Measurements from ENCODE around the gene MID2. TPM values are rescaled to one million over a fixed set of nuclear protein-coding genes. Genes with fewer than 3 reads are reported as not detected.
A peak's percentile ranks its signal among the peaks of the same experiment; 100 is the strongest.
"Not testable (repeated sequence)": the region's sequence is repeated elsewhere in the genome, so short reads cannot be mapped to it uniquely, and the experiment has no call there.

The MID2 gene
- total and polyA plus RNA-seq, 2 experiments from 2014 or later, result 5.4 to 16.1 TPM

DNA sequence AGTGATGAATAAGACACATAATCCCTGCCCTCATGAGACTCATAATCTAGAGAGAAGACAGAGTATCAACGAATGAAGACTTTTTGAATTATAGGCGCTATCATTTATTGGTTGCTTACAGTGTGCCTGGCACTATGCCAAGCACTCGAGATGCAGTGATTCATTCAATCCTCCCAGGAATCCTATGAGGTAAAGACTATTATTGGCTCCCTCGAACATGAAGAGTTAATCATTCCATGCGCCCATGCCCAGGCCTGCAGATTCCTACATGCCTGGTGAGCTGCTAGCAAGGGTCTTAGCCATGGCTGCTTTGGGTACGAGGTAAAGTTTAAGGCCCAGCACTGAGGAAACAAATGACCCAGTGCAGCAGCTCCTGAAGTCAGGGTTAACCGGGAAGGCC, 109.5 kb downstream of the MID2 start:
- no peaks in the 10 kb centered on the region for H3K4me1 ChIP-seq (ENCODE audit: insufficient read depth)
- H4K20me1 ChIP-seq (ENCODE audit: insufficient read depth), result no peaks in the 10 kb centered on the region
- H3K27me3 ChIP-seq (replicated peaks; ENCODE audit: insufficient read depth), result no peaks in the 10 kb centered on the region
- H3F3A ChIP-seq (ENCODE audit: insufficient read depth), result no peaks in the 10 kb centered on the region
- H3K79me2 ChIP-seq (ENCODE audit: insufficient read depth), result no peaks in the 10 kb centered on the region
- in situ Hi-C loops (cut with MboI), result no loop called here
- no peaks in the 10 kb centered on the region for H3K36me3 ChIP-seq (ENCODE audit: low read depth)
- H2AFZ ChIP-seq, result no peak overlapping the region
- DNase-seq, result peak; percentile 43
- 14 to 18% methylated on average over 6 of the region's 7 CpGs for whole genome bisulfite sequencing, 2 experiments (ENCODE audit: low coverage in 1 of 2, low lambda C conversion rate in 2 of 2, missing lambda C conversion rate in 2 of 2)
- no peak overlapping the region for H3K27ac ChIP-seq
- H3K4me3 ChIP-seq, result peak overlapping the region; percentile 53; the same call in 1 of the 2 replicates
- no peak overlapping the region for H3K9ac ChIP-seq
- H3K9me3 ChIP-seq (ENCODE audit: low read depth), result no peaks in the 10 kb centered on the region
- TF ChIP-seq EZH2phosphoT487 (IDR thresholded peaks at IDR 0.05; ENCODE audit: insufficient read depth, low read depth) (no peak), EZH2 (IDR thresholded peaks at IDR 0.05; ENCODE audit: insufficient read depth, poor library complexity, severe bottlenecking) (no peak)
- H3K9me2 ChIP-seq (ENCODE audit: insufficient read depth), result no peaks in the 10 kb centered on the region
- no peak overlapping the region for H3K4me2 ChIP-seq (ENCODE audit: unreplicated experiment)

DNA sequence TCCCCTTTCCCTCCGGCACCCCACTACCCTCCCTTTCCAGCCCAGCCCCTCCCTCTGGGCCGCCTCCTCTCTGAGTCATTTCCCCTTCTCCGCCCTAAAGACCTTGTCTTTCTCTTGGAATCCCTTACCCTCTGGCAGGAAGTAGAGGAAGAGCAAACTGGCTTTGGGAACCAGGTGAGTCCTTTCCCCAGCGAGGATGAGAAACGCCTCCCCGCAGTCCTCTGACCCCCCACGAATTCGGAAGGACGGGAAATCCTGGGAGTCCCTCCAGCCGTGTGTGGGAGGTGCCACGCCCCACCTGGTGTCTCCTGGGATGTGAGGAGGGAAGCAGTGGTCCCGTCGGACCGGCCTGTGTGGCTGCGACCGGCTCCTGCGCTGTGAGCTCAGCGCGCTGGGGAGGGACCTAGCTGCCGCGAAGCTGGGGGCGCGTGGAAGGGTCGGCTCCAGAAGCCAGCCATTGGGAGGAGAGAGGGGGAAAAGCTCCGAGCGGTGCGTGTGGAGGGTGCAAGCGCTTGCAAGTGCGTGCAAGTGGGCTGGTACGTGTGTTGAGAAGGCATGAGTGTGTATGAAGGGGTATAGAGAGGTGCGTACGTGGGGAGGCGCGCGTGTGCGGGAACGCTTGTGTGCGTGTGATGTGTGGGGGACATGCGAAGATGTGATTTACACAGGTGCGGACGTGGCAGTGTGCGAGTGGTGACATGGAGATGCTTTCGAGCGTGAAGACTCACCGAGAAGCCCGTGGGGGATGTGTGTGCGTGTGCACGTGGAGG, 110.2 kb downstream of the MID2 start:
- no peaks in the 10 kb centered on the region for H3K36me3 ChIP-seq (ENCODE audit: low read depth)
- peak overlapping the region; percentile 58; the same call in 1 of the 2 replicates for H2AFZ ChIP-seq
- no peaks in the 10 kb centered on the region for H3K79me2 ChIP-seq (ENCODE audit: insufficient read depth)
- H3K9me3 ChIP-seq (ENCODE audit: low read depth), result no peaks in the 10 kb centered on the region
- H3K27me3 ChIP-seq (replicated peaks; ENCODE audit: insufficient read depth), result no peaks in the 10 kb centered on the region
- in situ Hi-C loops (cut with MboI), result no loop called here
- no peak overlapping the region for H3K9ac ChIP-seq
- H3K4me2 ChIP-seq (ENCODE audit: unreplicated experiment), result peak overlapping the region; percentile 61
- no peaks in the 10 kb centered on the region for H3K4me1 ChIP-seq (ENCODE audit: insufficient read depth)
- DNase-seq, result peak; percentile 12
- TF ChIP-seq EZH2 (IDR thresholded peaks at IDR 0.05; ENCODE audit: insufficient read depth, poor library complexity, severe bottlenecking) (no peak), EZH2phosphoT487 (IDR thresholded peaks at IDR 0.05; ENCODE audit: insufficient read depth, low read depth) (no peak)
- H3F3A ChIP-seq (ENCODE audit: insufficient read depth), result no peaks in the 10 kb centered on the region
- no peaks in the 10 kb centered on the region for H4K20me1 ChIP-seq (ENCODE audit: insufficient read depth)
- H3K4me3 ChIP-seq, result peak overlapping the region; percentile 53
- no peak overlapping the region for H3K27ac ChIP-seq
- WGBS, 2 experiments (ENCODE audit: low coverage in 1 of 2, low lambda C conversion rate in 2 of 2, missing lambda C conversion rate in 2 of 2), result 1 to 2% methylated on average over 20 to 46 of the region's 48 CpGs
- no peaks in the 10 kb centered on the region for H3K9me2 ChIP-seq (ENCODE audit: insufficient read depth)

DNA sequence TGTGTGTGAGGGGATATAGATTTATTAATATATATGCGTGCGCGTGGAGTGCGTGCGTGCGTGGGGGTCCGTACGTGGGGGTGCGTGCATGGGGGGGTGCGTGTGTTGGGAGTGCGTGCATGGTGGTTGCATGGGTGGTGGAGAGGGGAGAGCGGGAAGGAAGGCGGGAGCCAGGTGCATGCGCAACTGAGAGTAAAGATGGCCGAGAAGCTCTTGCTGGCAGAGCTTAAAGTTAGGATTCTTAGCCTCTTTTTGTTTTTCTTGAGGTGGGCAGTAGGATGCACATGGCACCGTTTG, 110.7 kb downstream of the MID2 start:
- H3K4me3 ChIP-seq, result peak overlapping the region; percentile 53; the same call in 1 of the 2 replicates
- H3K9me2 ChIP-seq (ENCODE audit: insufficient read depth), result no peaks in the 10 kb centered on the region
- no peak for DNase-seq
- no peak overlapping the region for H2AFZ ChIP-seq
- no peak overlapping the region for H3K27ac ChIP-seq
- 6 to 11% methylated on average over 9 to 16 of the region's 16 CpGs for WGBS, 2 experiments (ENCODE audit: low coverage in 1 of 2, low lambda C conversion rate in 2 of 2, missing lambda C conversion rate in 2 of 2)
- TF ChIP-seq EZH2phosphoT487 (IDR thresholded peaks at IDR 0.05; ENCODE audit: insufficient read depth, low read depth), result no peak
- TF ChIP-seq EZH2 (IDR thresholded peaks at IDR 0.05; ENCODE audit: insufficient read depth, poor library complexity, severe bottlenecking), result no peak
- no peaks in the 10 kb centered on the region for H3K4me1 ChIP-seq (ENCODE audit: insufficient read depth)
- H3K27me3 ChIP-seq (replicated peaks; ENCODE audit: insufficient read depth), result no peaks in the 10 kb centered on the region
- no peaks in the 10 kb centered on the region for H4K20me1 ChIP-seq (ENCODE audit: insufficient read depth)
- H3K4me2 ChIP-seq (ENCODE audit: unreplicated experiment), result no peak overlapping the region
- H3K79me2 ChIP-seq (ENCODE audit: insufficient read depth), result no peaks in the 10 kb centered on the region
- in situ Hi-C loops (cut with MboI), result no loop called here
- H3K36me3 ChIP-seq (ENCODE audit: low read depth), result no peaks in the 10 kb centered on the region
- H3K9ac ChIP-seq, result no peak overlapping the region
- no peaks in the 10 kb centered on the region for H3K9me3 ChIP-seq (ENCODE audit: low read depth)
- H3F3A ChIP-seq (ENCODE audit: insufficient read depth), result no peaks in the 10 kb centered on the region

DNA sequence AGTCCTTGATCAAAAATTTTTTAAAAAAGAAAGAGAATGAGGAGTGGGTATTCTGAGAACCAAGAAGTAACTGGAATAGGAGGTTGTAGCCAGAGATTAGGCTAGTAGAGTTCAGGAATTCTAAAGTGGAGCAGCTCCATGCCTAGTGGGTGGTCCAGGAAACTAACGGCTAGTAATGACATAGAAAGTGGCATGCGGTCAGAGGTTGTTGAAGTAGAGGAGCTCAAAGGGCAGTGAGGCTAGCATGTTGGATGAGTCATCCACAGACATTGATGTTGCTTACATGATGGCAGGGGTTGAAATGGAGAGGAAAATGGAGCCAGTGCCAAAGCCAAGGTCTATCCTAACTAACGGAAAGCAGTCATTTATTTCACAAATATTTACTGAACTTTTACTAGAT, 114.4 kb downstream of the MID2 start:
- no peaks in the 10 kb centered on the region for H3F3A ChIP-seq (ENCODE audit: insufficient read depth)
- H3K79me2 ChIP-seq (ENCODE audit: insufficient read depth), result no peaks in the 10 kb centered on the region
- no peak overlapping the region for H3K4me2 ChIP-seq (ENCODE audit: unreplicated experiment)
- H3K27me3 ChIP-seq (replicated peaks; ENCODE audit: insufficient read depth), result no peaks in the 10 kb centered on the region
- H3K9me3 ChIP-seq (ENCODE audit: low read depth), result no peaks in the 10 kb centered on the region
- 89 to 93% methylated on average over 3 of the region's 3 CpGs for WGBS, 2 experiments (ENCODE audit: low coverage in 1 of 2, low lambda C conversion rate in 2 of 2, missing lambda C conversion rate in 2 of 2)
- no peak for DNase-seq
- H2AFZ ChIP-seq, result no peak overlapping the region
- no peaks in the 10 kb centered on the region for H4K20me1 ChIP-seq (ENCODE audit: insufficient read depth)
- no peak overlapping the region for H3K27ac ChIP-seq
- no peaks in the 10 kb centered on the region for H3K36me3 ChIP-seq (ENCODE audit: low read depth)
- no peak overlapping the region for H3K9ac ChIP-seq
- H3K9me2 ChIP-seq (ENCODE audit: insufficient read depth), result no peaks in the 10 kb centered on the region
- H3K4me3 ChIP-seq, result no peak overlapping the region
- no peak for TF ChIP-seq EZH2 (IDR thresholded peaks at IDR 0.05; ENCODE audit: insufficient read depth, poor library complexity, severe bottlenecking)
- TF ChIP-seq EZH2phosphoT487 (IDR thresholded peaks at IDR 0.05; ENCODE audit: insufficient read depth, low read depth), result no peak
- no peaks in the 10 kb centered on the region for H3K4me1 ChIP-seq (ENCODE audit: insufficient read depth)
- in situ Hi-C loops (cut with MboI), result no loop called here

DNA sequence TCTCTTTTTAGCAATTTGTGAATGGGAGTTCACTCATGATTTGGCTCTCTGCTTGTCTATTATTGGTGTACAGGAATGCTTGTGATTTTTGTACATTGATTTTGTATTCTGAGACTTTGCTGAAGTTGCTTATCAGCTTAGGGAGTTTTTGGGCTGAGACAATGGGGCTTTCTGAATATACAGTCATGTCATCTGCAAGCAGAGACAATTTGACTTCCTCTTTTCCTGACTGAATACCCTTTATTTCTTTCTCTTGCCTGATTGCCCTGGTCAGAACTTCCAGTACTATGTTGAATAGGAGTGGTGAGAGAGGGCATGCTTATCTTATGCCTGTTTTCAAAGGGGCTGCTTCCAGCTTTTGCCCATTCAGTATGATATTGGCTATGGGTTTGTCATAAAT, 129.7 kb downstream of the MID2 start:
- H3K9me3 ChIP-seq (ENCODE audit: low read depth); H3K9ac ChIP-seq; H2AFZ ChIP-seq; H3K27me3 ChIP-seq (replicated peaks; ENCODE audit: insufficient read depth); H3K4me3 ChIP-seq; H3K27ac ChIP-seq; H3K9me2 ChIP-seq (ENCODE audit: insufficient read depth); H3K4me1 ChIP-seq (ENCODE audit: insufficient read depth); H3K79me2 ChIP-seq (ENCODE audit: insufficient read depth); H4K20me1 ChIP-seq (ENCODE audit: insufficient read depth); H3F3A ChIP-seq (ENCODE audit: insufficient read depth); H3K4me2 ChIP-seq (ENCODE audit: unreplicated experiment); in situ Hi-C loops (cut with MboI); H3K36me3 ChIP-seq (ENCODE audit: low read depth); DNase-seq: not testable (repeated sequence)

Data from GM23248 (cell line).